Measurements from ENCODE around the gene KRTAP4-9.

DNA sequence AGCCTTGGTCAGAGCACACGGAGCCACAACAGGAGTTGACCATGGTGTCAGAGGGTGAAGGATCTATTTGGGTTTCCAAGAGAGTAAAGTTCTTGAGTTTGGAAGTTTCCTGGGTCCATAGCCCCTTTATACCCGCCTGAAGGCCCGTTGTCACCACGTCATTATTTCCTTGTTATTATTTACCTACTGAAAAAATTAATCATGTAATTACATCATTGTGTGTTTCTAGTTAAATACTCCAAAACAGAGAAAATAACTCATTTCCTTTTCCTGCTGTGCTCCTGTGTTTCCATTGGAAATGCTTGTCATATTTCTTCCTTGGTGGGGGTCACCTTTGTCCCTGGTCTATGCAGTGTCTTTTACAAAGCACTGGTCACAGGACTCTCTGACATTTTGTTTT is 7.1 kb upstream of the KRTAP4-9 start, which contains the start of gene KRTAP4-8:
- TF ChIP-seq, protein P1, sequence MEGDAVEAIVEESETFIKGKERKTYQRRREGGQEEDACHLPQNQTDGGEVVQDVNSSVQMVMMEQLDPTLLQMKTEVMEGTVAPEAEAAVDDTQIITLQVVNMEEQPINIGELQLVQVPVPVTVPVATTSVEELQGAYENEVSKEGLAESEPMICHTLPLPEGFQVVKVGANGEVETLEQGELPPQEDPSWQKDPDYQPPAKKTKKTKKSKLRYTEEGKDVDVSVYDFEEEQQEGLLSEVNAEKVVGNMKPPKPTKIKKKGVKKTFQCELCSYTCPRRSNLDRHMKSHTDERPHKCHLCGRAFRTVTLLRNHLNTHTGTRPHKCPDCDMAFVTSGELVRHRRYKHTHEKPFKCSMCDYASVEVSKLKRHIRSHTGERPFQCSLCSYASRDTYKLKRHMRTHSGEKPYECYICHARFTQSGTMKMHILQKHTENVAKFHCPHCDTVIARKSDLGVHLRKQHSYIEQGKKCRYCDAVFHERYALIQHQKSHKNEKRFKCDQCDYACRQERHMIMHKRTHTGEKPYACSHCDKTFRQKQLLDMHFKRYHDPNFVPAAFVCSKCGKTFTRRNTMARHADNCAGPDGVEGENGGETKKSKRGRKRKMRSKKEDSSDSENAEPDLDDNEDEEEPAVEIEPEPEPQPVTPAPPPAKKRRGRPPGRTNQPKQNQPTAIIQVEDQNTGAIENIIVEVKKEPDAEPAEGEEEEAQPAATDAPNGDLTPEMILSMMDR (conservative IDR thresholded peaks at IDR 0.05; ENCODE audit: low read depth, low read length), result no peak
- TF ChIP-seq EZH2 (IDR thresholded peaks at IDR 0.05; ENCODE audit: borderline replicate concordance, low read depth, low read length, poor library complexity, severe bottlenecking), result no peak

Data from A673 (cell line).